PC-3 (cell line): ENCODE data around the gene PAOX.

Source experiments
- EZH2 ChIP-seq: fragments of 300-600 bp; sonication (generic); IDR thresholded peaks from one replicate; pipeline ENCODE4 v1.6.1; 2017; ENCODE audit warnings: antibody characterized with exemption, mild to moderate bottlenecking, low read length; ENCODE audit not compliant: unreplicated experiment
- EZH2phosphoT487 ChIP-seq: fragments of 300-600 bp; sonication (generic); IDR thresholded peaks from 2 replicates; pipeline ENCODE4 v1.6.1; 2018; ENCODE audit warnings: mild to moderate bottlenecking, antibody characterized with exemption, low read length, borderline replicate concordance
- TF ChIP-seq, protein P1 (sequence below): fragments of 300-600 bp; sonication (generic); conservative IDR thresholded peaks from 2 replicates; pipeline ENCODE4 v1.5.1; 2017; ENCODE audit warnings: antibody characterized with exemption, low read depth, mild to moderate bottlenecking, low read length

DNA sequence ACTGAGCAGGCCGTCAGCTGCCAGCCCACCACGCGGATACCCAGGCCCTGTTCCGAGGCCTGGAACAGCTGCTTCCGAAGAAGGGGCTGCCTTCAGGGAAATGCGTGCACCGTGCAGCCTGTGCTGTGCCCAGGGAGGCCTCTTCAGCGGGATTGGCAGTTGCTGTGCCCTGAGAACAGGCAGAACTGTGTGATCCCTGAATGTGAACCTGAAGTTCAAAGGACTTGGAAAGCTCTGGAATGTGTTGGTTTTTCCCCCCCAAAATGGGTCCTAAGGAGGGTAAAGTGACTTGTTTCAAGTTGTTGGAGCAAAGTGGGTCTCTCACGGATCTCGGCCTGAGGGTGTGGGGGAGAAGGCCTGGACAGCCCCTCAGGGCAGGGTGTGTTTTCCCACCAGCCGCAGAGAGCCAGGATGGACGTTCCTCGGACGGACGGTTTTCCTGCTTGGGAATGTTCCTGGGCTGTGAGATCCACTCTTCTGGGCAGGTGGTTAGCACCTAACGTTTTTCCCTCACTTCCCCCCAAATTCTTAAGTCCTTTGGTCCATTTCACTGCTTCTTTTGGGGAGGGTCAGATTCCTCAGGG is 43.3 kb downstream of the PAOX start:
- TF ChIP-seq, protein P1, sequence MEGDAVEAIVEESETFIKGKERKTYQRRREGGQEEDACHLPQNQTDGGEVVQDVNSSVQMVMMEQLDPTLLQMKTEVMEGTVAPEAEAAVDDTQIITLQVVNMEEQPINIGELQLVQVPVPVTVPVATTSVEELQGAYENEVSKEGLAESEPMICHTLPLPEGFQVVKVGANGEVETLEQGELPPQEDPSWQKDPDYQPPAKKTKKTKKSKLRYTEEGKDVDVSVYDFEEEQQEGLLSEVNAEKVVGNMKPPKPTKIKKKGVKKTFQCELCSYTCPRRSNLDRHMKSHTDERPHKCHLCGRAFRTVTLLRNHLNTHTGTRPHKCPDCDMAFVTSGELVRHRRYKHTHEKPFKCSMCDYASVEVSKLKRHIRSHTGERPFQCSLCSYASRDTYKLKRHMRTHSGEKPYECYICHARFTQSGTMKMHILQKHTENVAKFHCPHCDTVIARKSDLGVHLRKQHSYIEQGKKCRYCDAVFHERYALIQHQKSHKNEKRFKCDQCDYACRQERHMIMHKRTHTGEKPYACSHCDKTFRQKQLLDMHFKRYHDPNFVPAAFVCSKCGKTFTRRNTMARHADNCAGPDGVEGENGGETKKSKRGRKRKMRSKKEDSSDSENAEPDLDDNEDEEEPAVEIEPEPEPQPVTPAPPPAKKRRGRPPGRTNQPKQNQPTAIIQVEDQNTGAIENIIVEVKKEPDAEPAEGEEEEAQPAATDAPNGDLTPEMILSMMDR = no peak
- TF ChIP-seq EZH2 (no peak), EZH2phosphoT487 (no peak)
